Activated CD8-positive, alpha-beta memory T cell treated with anti-CD3 and anti-CD28 coated beads, Interleukin-2, amount 50 U/mL, for 1 hour (primary cell): Measurements from ENCODE around the gene PPFIA4.
A peak's percentile ranks its signal among the peaks of the same experiment; 100 is the strongest.
"Not testable (repeated sequence)": the region's sequence is repeated elsewhere in the genome, so short reads cannot be mapped to it uniquely, and the experiment has no call there.

Experiments
- DNase-seq: peaks from one replicate; pipeline ENCODE4 v3.0.0-alpha.2; 2020; ENCODE audit errors: extremely low read depth

The PPFIA4 gene

DNA sequence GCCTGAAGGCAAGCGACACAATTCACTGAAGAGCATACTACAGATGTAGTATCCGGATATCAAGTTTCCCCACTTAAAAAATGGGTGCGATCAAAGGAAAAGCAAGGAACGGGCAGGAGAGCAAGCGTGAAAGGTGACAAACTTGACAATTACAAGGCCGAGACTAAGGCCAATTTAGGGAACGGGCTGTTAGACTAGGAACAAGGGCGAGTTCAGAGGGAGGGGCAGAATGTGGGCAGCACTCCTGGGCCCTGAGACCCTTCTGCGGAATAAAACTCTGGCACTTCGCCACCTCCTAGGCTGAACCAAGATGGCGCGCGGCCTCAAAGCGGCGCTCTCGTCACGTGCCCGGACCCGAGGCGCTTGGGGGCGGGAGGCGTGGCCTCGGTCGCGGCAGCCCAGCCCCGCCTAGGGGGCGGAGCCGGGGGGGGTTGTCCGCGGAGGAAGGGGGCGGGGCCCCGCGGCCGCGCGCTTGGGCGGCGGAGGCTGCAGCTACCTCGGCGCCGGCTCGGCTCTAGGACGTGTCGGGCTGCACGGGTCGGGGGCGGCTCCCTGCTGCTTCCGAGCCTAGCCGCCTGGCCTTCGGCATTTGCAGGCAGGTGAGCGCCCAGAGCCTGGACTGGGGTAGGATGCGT, at the start of gene PPFIA4:
Gene PPFIA4, plus strand, starts transcription at position 461 of the 635 bp plus-strand sequence. CDS start 12,518 bp downstream, outside the sequence.
- peak; percentile 46 for DNase-seq

GRCh38 chr1:202976633-202977032, 49.7 kb upstream of the PPFIA4 start:
- no peak for DNase-seq

- DNase-seq, result no peak
These were observed 46.8 kb upstream of the PPFIA4 start for GRCh38 chr1:202979459-202979858.

DNA sequence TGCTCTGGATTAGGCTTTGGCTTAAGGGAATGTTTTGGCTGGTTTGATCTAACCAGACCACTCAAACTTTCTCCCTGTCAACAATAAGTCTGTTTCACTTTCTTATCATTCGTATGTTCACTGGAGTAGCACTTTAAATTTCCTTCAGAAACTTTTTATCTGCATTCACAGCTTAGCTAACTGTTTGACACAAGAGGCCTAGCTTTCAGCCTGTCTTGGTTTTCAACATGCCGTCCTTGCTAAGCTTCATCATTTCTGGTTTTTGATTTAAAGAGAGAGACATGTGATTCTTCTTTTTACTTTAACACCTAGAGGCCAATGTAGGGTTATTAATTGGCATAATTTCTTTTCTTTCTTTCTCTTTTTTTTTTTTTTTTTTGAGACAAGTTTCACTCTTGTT, 44.4 kb upstream of the PPFIA4 start:
- DNase-seq, result no peak

- no peak for DNase-seq
These were observed 43.4 kb upstream of the PPFIA4 start for GRCh38 chr1:202982715-202983430.

DNA sequence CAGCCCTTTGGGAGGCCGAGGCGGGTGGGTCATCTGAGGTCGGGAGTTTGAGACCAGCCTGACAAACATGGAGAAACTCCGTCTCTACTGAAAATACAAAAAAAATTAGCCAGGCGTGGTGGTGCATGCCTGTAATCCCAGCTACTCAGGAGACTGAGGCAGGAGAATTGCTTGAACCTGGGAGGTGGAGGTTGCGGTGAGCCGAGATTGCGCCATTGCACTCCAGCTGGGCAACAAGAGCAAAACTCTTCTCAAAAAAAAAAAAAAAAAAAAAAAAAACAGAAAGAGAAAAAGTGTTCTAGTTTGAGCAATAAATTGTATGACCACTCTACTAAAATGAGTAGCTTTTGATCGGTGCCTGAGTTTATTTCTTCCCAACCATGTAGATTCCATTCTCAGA, 40.2 kb upstream of the PPFIA4 start:
- DNase-seq, result not testable (repeated sequence)

DNA sequence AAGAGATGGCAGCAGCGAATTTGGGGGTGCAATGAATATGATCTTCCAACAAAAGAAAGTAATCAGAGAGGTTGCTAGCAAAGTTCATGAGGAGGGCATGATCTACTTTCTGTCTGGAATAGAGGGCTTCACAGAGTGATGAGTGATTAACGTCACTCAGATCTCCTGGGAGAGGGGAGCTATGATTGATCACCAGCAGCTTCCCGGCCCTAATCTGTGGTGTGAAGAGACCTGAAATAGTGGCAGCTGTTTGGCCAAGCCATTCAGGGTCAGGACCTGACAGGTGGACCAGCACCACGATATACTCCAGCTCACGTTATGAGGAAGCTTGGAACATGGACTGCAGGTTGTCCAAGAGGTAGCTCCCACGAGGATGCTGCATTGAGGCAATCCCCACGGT, 39.0 kb upstream of the PPFIA4 start:
- DNase-seq, result no peak

DNA sequence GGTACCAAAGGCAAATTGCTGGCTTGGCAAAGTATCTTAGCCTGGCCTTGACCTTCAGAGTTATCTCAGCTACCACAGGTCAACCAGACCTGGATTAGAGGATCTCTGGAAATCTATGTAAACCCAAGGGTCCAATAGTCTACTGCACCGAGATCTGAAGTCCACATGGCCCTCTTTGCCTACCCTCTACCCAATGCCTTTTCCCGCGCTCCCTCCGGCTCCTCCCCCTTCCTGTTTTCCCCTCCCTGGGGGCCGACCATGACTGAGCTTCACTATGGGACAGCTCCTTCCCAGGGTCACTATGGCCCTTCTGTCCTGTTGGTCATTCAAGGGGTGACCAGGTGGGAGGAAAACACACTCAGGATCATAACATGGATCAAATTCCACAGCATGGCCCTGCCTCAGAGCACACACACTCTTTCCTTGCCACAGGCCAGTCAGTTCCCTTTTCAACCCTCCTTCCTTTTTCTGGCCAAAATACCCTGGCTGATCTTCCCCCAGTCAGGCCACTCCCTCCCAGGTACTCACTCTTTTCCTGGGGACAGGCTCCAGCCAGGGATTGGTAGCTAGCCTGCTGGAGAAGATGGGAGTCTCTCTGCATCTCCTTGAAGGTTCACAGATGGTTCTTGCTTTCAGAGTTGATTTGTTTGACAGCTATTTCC, 38.2 kb upstream of the PPFIA4 start:
- DNase-seq, result no peak

GRCh38 chr1:202989879-202990278, 36.4 kb upstream of the PPFIA4 start:
- DNase-seq, result no peak

DNA sequence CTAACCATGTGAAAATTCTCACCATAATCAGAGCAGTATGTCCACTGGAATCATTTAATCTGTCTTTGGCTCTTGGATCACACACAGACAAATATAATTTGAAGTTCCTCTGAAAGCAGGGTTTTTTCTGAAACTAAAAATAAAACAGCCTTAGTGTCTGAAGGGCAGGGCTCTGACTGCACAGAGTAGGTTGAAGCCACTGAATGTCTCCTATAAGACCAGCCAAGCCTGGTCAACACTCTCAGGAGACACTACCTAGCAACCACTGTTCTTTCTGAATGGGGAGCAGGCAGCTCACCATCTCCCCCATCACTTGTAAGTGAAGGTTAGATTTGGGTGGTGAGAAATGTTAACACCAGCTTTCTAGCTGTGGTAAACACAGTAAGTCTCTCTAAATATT, 35.2 kb upstream of the PPFIA4 start:
- DNase-seq, result no peak

DNA sequence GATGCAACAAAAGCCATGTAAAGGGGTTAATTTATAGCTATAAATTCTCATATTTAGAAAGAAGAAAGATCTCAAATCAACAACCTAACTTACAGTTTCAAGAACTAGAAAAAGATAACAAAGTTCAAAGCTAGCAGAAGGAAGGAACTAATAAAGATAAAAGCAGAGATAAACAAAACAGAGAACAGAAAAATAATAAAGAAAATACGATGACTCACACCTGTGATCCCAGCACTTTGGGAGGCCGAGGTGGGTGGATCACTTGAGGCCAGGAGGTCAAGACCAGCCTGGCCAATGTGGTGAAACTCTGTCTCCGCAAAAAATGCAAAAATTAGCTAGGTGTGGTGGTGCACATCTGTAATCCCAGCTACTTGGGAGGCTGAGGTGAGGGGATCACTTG, 31.5 kb upstream of the PPFIA4 start:
- no peak for DNase-seq

- DNase-seq, result peak; percentile 32
These were observed 27.2 kb upstream of the PPFIA4 start for GRCh38 chr1:202998836-202999750.

DNA sequence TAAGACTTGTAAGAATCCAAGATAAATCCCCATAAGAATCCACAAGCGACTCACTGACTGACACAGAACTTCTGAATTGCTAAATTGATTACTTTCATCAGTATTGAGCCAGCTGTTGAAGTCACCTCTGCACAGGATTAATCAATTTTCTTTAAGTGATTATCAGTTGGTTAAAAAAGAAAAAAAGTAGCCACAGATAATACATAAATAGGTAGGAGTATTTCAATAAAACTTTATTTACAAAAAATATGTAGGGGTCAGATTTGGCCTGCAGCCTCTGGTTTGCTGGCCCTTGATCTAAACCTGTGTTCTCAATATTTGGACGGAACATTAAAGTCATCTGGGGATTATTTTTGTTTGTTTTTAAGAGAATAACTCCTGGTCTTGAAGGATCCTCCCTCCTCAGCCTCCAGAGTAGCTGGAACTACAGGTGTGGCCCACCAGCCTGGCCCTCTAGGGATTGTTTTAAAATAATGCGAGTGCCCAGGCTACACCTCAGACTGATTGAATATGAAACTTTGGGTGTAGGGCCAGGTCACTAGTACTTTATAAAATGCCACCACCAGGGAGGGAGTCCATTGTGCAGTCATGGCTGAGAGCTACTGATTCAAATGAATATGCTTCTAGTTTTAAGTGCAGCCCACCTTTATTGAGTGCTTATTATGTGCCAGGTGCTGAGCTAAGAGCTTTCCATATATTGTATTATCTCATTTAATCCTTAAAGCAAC, 25.9 kb upstream of the PPFIA4 start:
- DNase-seq, result no peak

DNA sequence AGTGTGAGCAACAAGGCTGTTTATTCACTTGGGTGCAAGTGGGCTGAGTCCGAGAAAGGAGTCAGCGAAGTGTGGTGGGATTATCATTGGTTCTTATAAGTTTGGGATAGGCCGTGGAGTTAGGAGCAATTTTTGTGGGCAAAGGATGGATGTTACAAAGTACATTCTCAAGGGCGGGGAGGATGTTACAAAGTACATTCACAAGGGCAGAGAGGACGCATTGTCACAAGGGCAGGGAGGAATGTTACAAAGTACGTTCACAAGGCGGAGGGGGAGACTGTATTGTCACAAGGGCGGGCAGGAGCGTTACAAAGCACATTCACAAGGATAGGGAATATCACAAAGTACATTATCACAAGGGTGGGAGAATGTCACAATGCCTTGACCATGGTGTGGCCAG, 24.3 kb upstream of the PPFIA4 start:
- DNase-seq, result no peak

DNA sequence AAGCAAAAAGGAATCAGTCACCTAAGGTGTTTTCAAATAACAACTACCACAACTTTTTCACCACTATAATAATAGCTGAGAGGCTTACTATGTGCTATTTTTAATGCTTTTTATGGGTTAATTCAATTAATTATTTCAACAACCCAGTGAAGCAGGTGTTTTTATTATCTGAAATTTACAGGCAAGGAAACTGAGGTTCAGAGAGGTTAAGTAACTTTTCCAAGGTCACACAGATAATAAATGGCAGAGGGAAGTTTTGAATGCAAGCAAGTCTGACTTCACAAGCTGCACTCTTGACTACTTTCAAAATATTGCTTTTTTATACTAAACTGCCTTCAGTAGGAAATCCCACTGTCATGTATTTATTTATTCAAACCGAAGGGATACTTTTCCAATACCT, 23.3 kb upstream of the PPFIA4 start:
- DNase-seq, result no peak

- not testable (repeated sequence) for DNase-seq
These were observed 20.7 kb upstream of the PPFIA4 start for GRCh38 chr1:203005395-203006142.

- peak; percentile 89 for DNase-seq
These were observed 19.1 kb upstream of the PPFIA4 start, which contains the start of gene TMEM183A for GRCh38 chr1:203006948-203007871. TSS of gene TMEM183A (plus strand) at chr1:203007374. CDS start at chr1:203007466, 92 bp downstream.

DNA sequence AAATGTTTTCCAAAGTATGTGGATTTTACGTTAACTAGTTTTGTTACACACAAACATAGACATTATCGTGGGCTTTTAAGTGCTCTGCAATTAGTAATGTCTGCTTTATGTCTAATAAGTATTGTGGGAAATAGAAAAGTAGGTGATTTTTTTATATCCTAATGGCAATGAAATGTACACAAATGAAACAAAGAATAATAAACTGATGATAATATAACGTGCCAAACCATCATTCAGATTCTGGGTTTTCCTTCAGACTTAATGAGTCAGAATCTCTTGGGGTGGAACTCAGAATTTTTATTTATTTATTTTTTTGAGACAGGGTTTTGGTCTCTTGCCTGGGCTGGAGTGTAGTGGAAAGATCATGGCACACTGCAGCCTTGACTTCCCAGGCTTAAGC, 17.1 kb upstream of the PPFIA4 start:
- DNase-seq, result no peak

DNA sequence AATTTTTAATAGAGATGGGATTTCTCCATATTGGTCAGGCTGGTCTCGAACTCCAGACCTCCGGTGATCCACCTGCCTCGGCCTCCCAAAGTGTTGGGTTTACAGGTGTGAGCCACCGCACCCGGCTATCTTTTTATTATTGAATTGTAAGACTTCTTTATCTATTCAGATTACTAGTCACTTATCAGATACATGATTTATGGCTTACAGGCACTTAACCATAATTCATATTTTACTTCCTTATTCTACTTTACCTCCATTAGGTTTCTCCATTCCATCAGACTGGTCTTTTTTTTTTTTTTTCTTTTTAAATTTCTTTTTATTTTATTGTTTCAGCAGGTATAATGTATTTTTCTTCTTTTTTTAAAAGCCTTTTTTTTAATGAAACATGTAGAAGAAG, 14.7 kb upstream of the PPFIA4 start:
- no peak for DNase-seq
